Neural progenitor cell (in vitro differentiated cells): ENCODE results near the gene UNC45B. TPM values are rescaled to one million over a fixed set of nuclear protein-coding genes. Genes with fewer than 3 reads are reported as not detected.
A peak's percentile ranks its signal among the peaks of the same experiment; 100 is the strongest.

ENCODE experiments used
- DNase-seq: peaks from one replicate; pipeline ENCODE4 v3.0.0-alpha.2; 2016; ENCODE audit warnings: low spot score
- H2AFZ ChIP-seq: fragments of 200-600 bp; sonication (generic); replicated peaks from 2 replicates; pipeline ENCODE4 v1.6.1; 2016; ENCODE audit warnings: antibody characterized with exemption
- H3F3A ChIP-seq: fragments of 200-600 bp; sonication (generic); 2 replicates; pipeline ENCODE4 v1.6.1; 2016; ENCODE audit warnings: antibody characterized with exemption, low read depth
- H3K27ac ChIP-seq: fragments of 200-600 bp; sonication (generic); 2 replicates; pipeline ENCODE4 v1.5.1; 2016; ENCODE audit warnings: mild to moderate bottlenecking
- H3K27me3 ChIP-seq: fragments of 200-600 bp; sonication (generic); 2 replicates; pipeline ENCODE4 v1.6.1; 2016; ENCODE audit warnings: mild to moderate bottlenecking, moderate library complexity
- H3K36me3 ChIP-seq: fragments of 200-600 bp; sonication (generic); 2 replicates; pipeline ENCODE4 v1.5.1; 2016
- H3K4me1 ChIP-seq: fragments of 200-600 bp; sonication (generic); 2 replicates; pipeline ENCODE4 v1.6.1; 2016; ENCODE audit warnings: mixed run types
- H3K4me2 ChIP-seq: fragments of 200-600 bp; sonication (generic); 2 replicates; pipeline ENCODE4 v1.6.1; 2016
- H3K4me3 ChIP-seq: fragments of 200-600 bp; sonication (generic); 2 replicates; pipeline ENCODE4 v1.5.1; 2016
- H3K79me2 ChIP-seq: fragments of 200-600 bp; sonication (generic); 2 replicates; pipeline ENCODE4 v1.6.1; 2016; ENCODE audit warnings: low read depth
- H3K9ac ChIP-seq: fragments of 200-600 bp; sonication (generic); 2 replicates; pipeline ENCODE4 v1.6.1; 2016
- H3K9me3 ChIP-seq: fragments of 200-600 bp; sonication (generic); 2 replicates; pipeline ENCODE4 v1.5.1; 2016; ENCODE audit warnings: low read depth
- H4K20me1 ChIP-seq: fragments of 200-600 bp; sonication (generic); 2 replicates; pipeline ENCODE4 v1.6.1; 2016; ENCODE audit warnings: low read depth
- H3K27ac Mint-ChIP-seq: 3 replicates; pipeline ENCODE4 v1.8.0; 2021; ENCODE audit warnings: mixed read lengths
- H3K27me3 Mint-ChIP-seq: 2 replicates; pipeline ENCODE4 v1.8.0; 2022; ENCODE audit warnings: low read depth, mild to moderate bottlenecking, inconsistent platforms, moderate library complexity, mixed read lengths; ENCODE audit not compliant: insufficient read depth
- H3K36me3 Mint-ChIP-seq: 3 replicates; pipeline ENCODE4 v1.8.0; 2021; ENCODE audit warnings: mixed read lengths
- H3K4me1 Mint-ChIP-seq: 3 replicates; pipeline ENCODE4 v1.8.0; 2021; ENCODE audit warnings: mixed read lengths
- H3K4me3 Mint-ChIP-seq: 3 replicates; pipeline ENCODE4 v1.8.0; 2021; ENCODE audit warnings: mild to moderate bottlenecking, moderate library complexity, mixed read lengths
- H3K9me3 Mint-ChIP-seq: 3 replicates; pipeline ENCODE4 v1.8.0; 2020; ENCODE audit warnings: mixed read lengths
- CTCF ChIP-seq: fragments of 200-600 bp; sonication (generic); IDR thresholded peaks from 2 replicates; pipeline ENCODE4 v1.5.1; 2017; ENCODE audit warnings: antibody characterized with exemption, mild to moderate bottlenecking
- EZH2 ChIP-seq: fragments of 200-600 bp; sonication (generic); IDR thresholded peaks from 2 replicates; pipeline ENCODE4 v1.6.1; 2017; ENCODE audit warnings: antibody characterized with exemption, mild to moderate bottlenecking, moderate library complexity
- EZH2phosphoT487 ChIP-seq: fragments of 200-600 bp; sonication (generic); IDR thresholded peaks from 2 replicates; pipeline ENCODE4 v1.6.1; 2017; ENCODE audit warnings: antibody characterized with exemption
- total RNA-seq: library from RNA; depleted of rRNA; stranded (reverse); fragments of >200 nt; gene quantifications from 2 replicates; pipeline ENCODE4 v1.2.3, GENCODE V29; 2015; ENCODE audit warnings: low replicate concordance

UNC45B gene
- total RNA-seq, 1 donor from 2014 or later, result not detected

- Histone ChIP-seq H3K27ac (no peak overlapping the region), H3K9me3 (no peaks in the 10 kb centered on the region), H3K9ac (no peak overlapping the region), H3K4me3 (no peak overlapping the region), H4K20me1 (no peaks in the 10 kb centered on the region), H3K36me3 (no peaks in the 10 kb centered on the region), H3K79me2 (no peaks in the 10 kb centered on the region), H3K4me2 (no peak overlapping the region), H3K27me3 (peaks cover 8% of the 10 kb centered on the region), H2AFZ (no peak overlapping the region), H3F3A (no peaks in the 10 kb centered on the region), H3K4me1 (no peaks in the 10 kb centered on the region)
- no peak for DNase-seq
- no peak overlapping the region for H3K27ac Mint-ChIP-seq
- H3K4me3 Mint-ChIP-seq, result no peak overlapping the region
- H3K27me3 Mint-ChIP-seq, result peaks cover 2% of the 10 kb centered on the region
- no peak for TF ChIP-seq EZH2phosphoT487
- no peak for TF ChIP-seq CTCF
- no peak for TF ChIP-seq EZH2
- no peaks in the 10 kb centered on the region for H3K9me3 Mint-ChIP-seq
- peaks cover 4% of the 10 kb centered on the region for H3K4me1 Mint-ChIP-seq
- H3K36me3 Mint-ChIP-seq, result no peaks in the 10 kb centered on the region
Observed at GRCh38 chr17:35218915-35219314, 71.3 kb downstream of the UNC45B start.

- H4K20me1 ChIP-seq, result no peaks in the 10 kb centered on the region
- H3F3A ChIP-seq, result no peaks in the 10 kb centered on the region
- no peaks in the 10 kb centered on the region for H3K79me2 ChIP-seq
- no peaks in the 10 kb centered on the region for H3K36me3 ChIP-seq
- no peak overlapping the region for H3K9ac ChIP-seq
- H2AFZ ChIP-seq, result no peak overlapping the region
- no peak overlapping the region for H3K27ac Mint-ChIP-seq
- H3K36me3 Mint-ChIP-seq, result no peaks in the 10 kb centered on the region
- H3K4me3 ChIP-seq, result no peak overlapping the region
- H3K4me1 Mint-ChIP-seq, result no peaks in the 10 kb centered on the region
- no peaks in the 10 kb centered on the region for H3K9me3 Mint-ChIP-seq
- no peak for DNase-seq
- no peaks in the 10 kb centered on the region for H3K9me3 ChIP-seq
- H3K27ac ChIP-seq, result no peak overlapping the region
- TF ChIP-seq EZH2 (no peak), CTCF (no peak), EZH2phosphoT487 (no peak)
- no peak overlapping the region for H3K4me2 ChIP-seq
- H3K4me1 ChIP-seq, result no peaks in the 10 kb centered on the region
- H3K4me3 Mint-ChIP-seq, result no peak overlapping the region
- H3K27me3 ChIP-seq, result no peaks in the 10 kb centered on the region
- H3K27me3 Mint-ChIP-seq, result peaks cover under 1% of the 10 kb centered on the region
Observed at GRCh38 chr17:35222452-35222851, 74.8 kb downstream of the UNC45B start.

GRCh38 chr17:35224436-35224835 is 76.8 kb downstream of the UNC45B start:
- H3K27me3 Mint-ChIP-seq, result peaks cover 10% of the 10 kb centered on the region
- Histone ChIP-seq H3K79me2 (no peaks in the 10 kb centered on the region), H3K9me3 (no peaks in the 10 kb centered on the region), H3K27me3 (no peaks in the 10 kb centered on the region), H3K4me3 (no peak overlapping the region), H3K4me1 (no peaks in the 10 kb centered on the region), H3F3A (no peaks in the 10 kb centered on the region), H3K36me3 (no peaks in the 10 kb centered on the region), H3K9ac (no peak overlapping the region), H2AFZ (peak overlapping the region; percentile 24), H3K27ac (no peak overlapping the region), H3K4me2 (no peak overlapping the region), H4K20me1 (no peaks in the 10 kb centered on the region)
- H3K4me3 Mint-ChIP-seq, result no peak overlapping the region
- no peaks in the 10 kb centered on the region for H3K4me1 Mint-ChIP-seq
- H3K9me3 Mint-ChIP-seq, result no peaks in the 10 kb centered on the region
- TF ChIP-seq EZH2 (no peak), EZH2phosphoT487 (no peak), CTCF (no peak)
- no peak overlapping the region for H3K27ac Mint-ChIP-seq
- no peak for DNase-seq
- no peaks in the 10 kb centered on the region for H3K36me3 Mint-ChIP-seq
